Breast epithelium (tissue), 3 donors: ENCODE measurements around the gene KCNN3.

Source experiments
- CTCF ChIP-seq, 3 donors: fragments of 450-650 bp; IDR thresholded peaks; one replicate each; pipeline ENCODE4 v1.5.1; 2016 to 2017; ENCODE audit warnings: antibody characterized with exemption in 3 of 3, mild to moderate bottlenecking in 3 of 3, moderate library complexity in 3 of 3
- POLR2A ChIP-seq: fragments of 450-650 bp; IDR thresholded peaks from one replicate; pipeline ENCODE4 v1.6.1; 2016; ENCODE audit warnings: antibody characterized with exemption, mild to moderate bottlenecking, moderate library complexity
- POLR2AphosphoS5 ChIP-seq, 3 donors: sonication (generic); formaldehyde crosslinking; IDR thresholded peaks; one replicate each; pipeline ENCODE4 v1.6.1; 2017; ENCODE audit warnings: antibody characterized with exemption in 3 of 3

GRCh38 chr1:154857022-154857421 lies 13.1 kb downstream of the KCNN3 start:
- TF ChIP-seq CTCF (IDR thresholded peaks at IDR 0.05) (no peak), POLR2AphosphoS5 (IDR thresholded peaks at IDR 0.05) (no peak), POLR2A (no peak)
